Stimulated activated CD4-positive, alpha-beta T cell treated with anti-CD3 and anti-CD28 coated beads, Interleukin-2, amount 100 ng/mL, for 24 hours (primary cell): ENCODE measurements around the gene EIF2AK3.

Experiments
- DNase-seq, 2 donors: peaks; one replicate each; pipeline ENCODE4 v3.0.0-alpha.2; 2020

EIF2AK3 gene

DNA sequence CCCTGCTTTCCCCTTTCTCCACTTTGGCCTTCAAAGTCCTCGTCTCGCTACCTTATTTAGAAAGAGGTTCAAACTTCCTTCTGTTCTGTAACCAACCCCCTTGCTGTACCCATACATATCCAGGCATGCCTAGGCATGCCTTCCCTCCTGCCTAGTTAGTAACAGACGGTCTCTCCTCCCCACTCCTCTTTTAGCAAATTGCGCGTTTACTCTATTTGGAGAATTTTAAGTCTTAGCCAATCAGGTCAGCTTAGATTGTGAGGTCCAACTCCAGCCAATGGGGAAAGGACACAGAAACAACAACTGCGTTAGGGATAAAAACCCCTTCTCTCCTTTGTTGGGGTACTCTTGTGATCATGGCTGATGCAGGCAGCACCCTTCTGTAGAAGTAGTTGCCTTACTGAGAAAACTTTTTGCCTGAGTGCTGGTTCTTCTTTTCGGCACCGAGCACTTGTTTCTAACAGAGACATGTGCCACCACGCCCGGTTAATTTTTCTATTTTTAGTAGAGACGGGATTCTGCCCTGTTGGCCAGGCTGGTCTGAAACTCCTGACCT lies 88.8 kb downstream of the EIF2AK3 start:
- no peak for DNase-seq

DNA sequence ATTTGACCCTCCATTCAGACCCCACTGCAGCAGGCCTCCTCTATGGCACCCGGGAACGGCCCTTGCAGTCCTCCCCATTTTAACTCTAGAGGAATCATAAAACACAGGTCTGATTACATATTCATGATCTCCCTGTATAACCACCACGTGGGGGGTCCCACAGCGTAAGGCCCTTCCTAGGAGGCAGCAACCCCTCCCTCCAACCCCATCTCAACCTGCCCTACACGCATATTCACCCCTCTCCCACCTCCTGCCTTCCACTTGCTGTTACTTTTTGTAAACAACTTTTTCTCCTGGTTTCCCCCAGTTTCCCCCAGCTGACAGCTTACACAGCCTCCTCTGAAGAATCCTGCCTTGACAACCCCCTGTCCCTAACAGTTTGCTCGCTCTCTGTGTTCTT lies 89.6 kb downstream of the EIF2AK3 start:
- no peak for DNase-seq

DNA sequence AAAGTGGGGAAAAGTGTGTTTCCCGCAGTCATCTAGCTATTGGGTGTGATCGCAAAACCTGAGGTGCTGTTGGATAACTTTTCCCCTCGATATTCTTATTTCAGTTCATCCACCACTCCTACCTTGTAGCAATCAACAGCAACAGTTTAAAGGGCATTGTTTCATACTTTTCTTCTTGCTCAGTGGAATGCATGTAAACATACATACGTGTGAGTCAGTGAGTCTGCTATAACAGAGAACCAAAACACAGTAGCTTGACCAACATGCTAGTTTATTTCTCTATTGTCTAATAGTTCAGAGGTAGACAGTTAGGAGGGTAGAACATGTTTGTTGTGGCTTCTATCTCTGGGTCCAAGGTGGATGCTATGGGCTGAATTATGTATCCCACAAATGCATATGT lies 97.2 kb downstream of the EIF2AK3 start:
- no peak for DNase-seq

DNA sequence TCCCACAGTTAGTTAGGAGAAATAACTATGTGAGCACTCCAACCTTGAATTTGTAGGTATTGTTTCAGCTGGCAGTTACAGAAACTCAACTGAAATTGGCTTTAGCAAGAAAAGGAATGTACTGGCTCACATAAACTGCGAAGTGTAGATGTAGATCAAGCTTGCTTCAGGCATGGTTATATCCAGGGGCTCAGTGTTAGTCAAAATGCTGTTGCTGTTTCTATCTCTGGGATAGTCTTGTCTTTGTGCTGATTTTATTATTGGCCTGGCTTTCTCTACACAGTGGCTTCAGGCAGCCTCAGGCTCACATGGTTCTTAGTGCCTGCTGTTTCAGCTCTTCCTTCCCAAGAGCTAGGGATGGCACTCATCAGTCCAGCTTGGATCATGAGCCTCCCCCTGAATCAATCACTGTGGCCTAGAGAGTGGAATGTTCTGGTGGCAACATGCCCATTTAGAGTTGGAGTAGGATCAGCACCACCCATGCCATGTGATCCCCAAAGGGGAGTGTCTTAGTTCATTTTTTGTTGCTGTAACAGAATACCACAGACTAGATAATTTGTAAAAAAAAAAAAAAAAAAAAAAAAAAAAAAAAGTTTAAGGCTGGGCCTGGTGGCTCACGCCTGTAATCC lies 105.7 kb downstream of the EIF2AK3 start:
- DNase-seq = no peak

DNA sequence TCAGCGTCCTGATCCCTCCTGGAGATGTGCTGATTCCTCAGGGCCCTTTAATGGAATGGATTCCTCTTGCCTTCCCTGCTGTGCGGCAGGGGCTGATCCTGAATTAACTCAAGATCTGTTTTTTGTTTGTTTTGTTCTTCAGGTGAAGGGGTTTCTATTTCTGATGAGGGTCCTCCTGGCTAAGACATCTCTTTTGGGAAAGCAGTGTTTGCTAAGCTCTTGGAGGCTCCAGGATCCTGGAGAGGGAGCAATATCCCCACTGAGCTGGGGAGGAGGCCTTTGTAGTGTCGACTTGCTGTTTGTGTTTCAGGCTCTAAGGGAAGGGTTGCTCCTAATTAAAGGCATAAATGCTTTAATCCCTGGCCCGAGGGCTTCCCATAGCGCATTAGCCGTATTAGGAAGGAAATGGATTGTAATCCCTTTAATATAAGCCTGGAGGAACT lies 109.5 kb downstream of the EIF2AK3 start:
- no peak for DNase-seq
